Renal pelvis (tissue), 4 donors: ENCODE data around the gene RAB3D. TPM values are rescaled to one million over a fixed set of nuclear protein-coding genes. Genes with fewer than 3 reads are reported as not detected.
A peak's percentile ranks its signal among the peaks of the same experiment; 100 is the strongest.

ENCODE experiments used
- DNase-seq: peaks from one replicate; pipeline ENCODE4 v3.0.0-alpha.2; 2013
- polyA plus RNA-seq, 3 donors: library from polyadenylated mRNA; unstranded; fragments of 120-200 nt; gene quantifications; one replicate each; pipeline ENCODE4 v1.2.1, GENCODE V29; 2013; ENCODE audit not compliant: insufficient read length in 3 of 3

Gene RAB3D
- polyA plus RNA-seq, 3 donors = 16.8 to 18.1 (median 17.3) TPM

DNA sequence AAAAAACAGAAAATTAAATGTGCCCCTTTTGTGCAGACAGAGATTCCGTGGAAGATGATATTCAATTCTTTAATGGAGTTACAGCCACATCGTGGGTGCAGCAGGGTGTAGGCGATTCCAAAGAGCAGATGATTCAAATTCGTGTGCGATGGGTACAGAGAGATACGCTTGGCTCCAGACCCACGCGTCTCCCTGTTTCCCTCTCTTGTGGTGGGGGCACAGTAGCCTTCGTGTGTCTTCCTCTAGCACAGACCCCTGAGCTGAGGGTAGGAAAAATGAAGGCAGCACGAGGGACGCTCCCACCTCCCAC is 38.7 kb downstream of the RAB3D start:
- DNase-seq = no peak

DNA sequence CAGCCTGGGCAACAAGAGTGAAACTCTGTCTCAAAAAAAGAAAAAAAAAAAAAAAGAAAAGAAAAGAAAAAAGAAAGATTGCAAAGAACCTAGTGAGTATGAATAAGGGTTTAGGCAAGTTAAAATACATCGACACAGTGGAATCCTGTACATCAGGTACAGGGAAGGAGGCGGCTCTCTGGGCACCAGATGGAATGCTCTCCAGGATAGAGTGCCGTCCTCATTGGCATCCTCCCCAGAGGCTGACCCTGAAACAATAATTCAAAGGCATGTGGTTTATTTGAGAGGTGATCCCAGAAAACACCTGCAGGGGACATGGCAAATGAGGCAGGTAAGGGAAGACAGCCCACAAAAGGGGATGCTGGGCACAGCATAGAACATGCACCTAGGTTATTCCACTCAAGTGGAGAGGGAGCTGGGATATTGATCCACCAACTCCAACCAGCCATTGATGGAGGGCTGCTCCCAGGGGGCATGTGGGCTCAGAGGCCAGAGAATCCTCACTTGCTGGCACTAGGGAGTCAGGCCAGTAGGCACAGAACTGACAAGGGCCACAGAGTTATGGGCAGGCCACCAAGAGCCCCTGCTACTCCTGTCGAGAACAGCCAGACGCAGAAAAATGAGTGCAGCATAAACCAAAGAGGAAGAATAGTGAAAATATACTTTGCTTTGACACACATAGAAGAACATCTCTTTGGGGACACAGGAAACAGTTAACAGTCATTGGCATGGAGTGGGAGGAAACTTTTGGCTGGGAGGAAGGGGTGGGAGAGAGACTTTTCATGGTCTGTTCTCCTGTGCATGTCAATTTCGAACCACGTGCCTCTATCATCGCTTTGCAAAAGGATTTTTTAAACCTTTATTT is 39.3 kb downstream of the RAB3D start:
- DNase-seq = no peak

DNA sequence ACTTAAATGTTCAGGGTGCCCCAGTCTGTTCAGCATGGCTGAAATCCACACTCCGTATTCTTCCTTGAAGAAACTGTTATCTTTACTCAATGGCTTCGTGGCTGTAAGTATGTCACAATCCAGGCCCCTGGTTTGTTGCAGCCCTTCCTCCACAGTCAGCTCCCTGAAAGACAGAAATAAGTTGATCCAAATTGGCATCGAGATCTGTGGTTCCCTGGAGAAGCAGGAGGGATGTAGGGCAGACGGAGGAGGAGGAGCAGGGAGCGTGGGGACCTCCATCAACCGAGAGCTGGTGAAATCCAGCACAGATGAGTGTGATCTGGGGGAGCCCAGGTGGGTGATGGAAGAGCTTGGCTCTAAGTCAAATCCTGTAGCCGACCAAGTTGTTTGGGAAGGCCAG is 43.2 kb downstream of the RAB3D start:
- no peak for DNase-seq

- DNase-seq = no peak
These were observed 43.7 kb downstream of the RAB3D start, which contains the start of gene TSPAN16 for GRCh38 chr19:11295665-11296245. Gene TSPAN16 (plus strand): TSS chr19:11296160. CDS start chr19:11296298, 138 bp downstream.

DNA sequence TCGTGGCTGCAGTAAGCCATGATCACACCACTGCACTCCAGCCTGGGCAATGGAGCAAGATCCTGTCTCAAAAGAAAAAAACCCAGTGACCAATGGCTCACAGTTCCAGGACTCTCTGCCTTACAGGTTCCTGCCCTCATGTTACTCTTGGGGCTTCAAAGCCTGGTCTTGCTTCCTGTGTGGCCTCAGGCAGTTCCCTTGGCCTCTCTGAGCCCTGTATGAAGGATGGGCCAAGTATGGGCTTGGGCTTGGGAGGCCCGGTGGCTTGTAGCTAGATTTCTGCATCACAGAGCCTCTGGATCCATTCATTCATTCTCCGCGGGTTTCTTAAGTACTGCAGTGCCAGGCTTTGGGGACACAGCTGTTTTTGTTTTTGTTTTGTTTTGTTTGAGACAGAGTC is 44.3 kb downstream of the RAB3D start:
- no peak for DNase-seq

GRCh38 chr19:11293433-11294389 is 45.7 kb downstream of the RAB3D start:
- DNase-seq = peak; percentile 91

- no peak for DNase-seq
These were observed 47.5 kb downstream of the RAB3D start for GRCh38 chr19:11291991-11292390.

DNA sequence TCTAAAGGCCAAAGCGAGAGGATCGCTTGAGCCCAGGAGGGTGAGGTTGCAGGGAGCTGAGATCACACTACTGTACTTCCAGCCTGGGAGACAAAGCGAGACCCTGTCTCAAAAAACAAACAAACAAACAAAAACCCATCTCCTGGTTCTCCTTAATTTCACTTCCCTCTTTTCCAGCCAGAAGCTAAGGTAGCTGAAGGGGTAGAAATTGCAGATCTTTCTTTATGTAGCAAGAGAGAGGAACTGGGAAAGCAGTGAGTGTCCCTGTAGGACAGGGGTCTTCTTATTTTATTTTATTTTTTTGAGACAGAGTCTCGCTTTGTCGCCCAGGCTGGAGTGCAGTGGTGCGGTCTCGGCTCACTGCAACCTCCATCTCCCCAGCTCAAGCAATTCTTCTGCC is 48.0 kb downstream of the RAB3D start:
- no peak for DNase-seq

GRCh38 chr19:11290256-11290655 is 49.2 kb downstream of the RAB3D start:
- DNase-seq = no peak

- DNase-seq = no peak
These were observed 51.1 kb downstream of the RAB3D start for GRCh38 chr19:11288349-11288748.

DNA sequence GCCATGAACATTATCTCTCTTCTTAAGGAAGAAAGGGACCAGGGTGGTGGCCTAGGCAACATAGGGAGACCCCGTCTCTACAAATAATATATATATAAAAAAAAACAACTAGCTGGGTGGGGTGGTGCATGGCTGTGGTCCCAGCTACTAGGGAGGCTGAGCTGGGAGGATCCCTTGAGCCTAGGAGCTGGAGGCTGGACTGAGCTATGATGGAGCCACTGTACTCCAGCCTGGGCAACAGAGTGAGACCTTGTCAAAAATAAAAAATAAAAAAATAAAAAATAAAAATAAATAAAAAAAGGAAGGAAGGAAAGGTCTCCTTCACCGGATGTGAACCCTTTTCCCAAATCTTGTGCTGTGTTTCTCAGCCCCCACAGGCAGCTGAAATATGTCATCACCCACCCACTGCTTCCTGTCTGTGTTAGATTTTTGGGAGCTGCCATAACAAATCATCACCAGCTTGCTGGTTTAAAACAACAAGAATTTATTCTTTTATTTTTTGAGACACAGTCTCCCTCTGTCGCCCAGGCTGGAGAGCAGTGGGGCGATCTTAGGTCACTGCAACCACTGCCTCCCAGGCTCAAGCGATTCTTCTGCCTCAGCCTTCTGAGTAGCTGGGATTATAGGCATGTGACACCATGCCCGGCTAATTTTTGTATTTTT is 53.0 kb downstream of the RAB3D start:
- no peak for DNase-seq

GRCh38 chr19:11284515-11284914 is 54.9 kb downstream of the RAB3D start:
- no peak for DNase-seq

- DNase-seq = no peak
These were observed 58.0 kb downstream of the RAB3D start for GRCh38 chr19:11281356-11282049.

- DNase-seq = no peak
These were observed 59.8 kb downstream of the RAB3D start for GRCh38 chr19:11279505-11280236.

GRCh38 chr19:11278670-11279069 is 60.8 kb downstream of the RAB3D start:
- DNase-seq = no peak

GRCh38 chr19:11274533-11275086 is 64.8 kb downstream of the RAB3D start:
- no peak for DNase-seq

- no peak for DNase-seq
These were observed 65.5 kb downstream of the RAB3D start for GRCh38 chr19:11273989-11274388.

GRCh38 chr19:11273296-11273695 is 66.2 kb downstream of the RAB3D start:
- DNase-seq = no peak
